Left cardiac atrium (tissue), 4 donors: ENCODE results near the gene ADGRB2. TPM values are rescaled to one million over a fixed set of nuclear protein-coding genes. Genes with fewer than 3 reads are reported as not detected.

ENCODE experiments used
- ATAC-seq, 2 donors: fragments of 200-7000 bp; cut with Tn5 transposase; one replicate each; pipeline ENCODE4 v1.9.1; 2020; ENCODE audit warnings: mild to moderate bottlenecking in 2 of 2, moderate library complexity in 2 of 2
- DNase-seq: peaks from one replicate; pipeline ENCODE4 v3.0.0-alpha.2; 2020
- intact Hi-C, 2 donors: fragments of 100-400 bp; cut with DNase I; formaldehyde crosslinking; loops; one replicate each; pipeline versions ENCODE4 v1.14.1 to v1.15.1; 2022 to 2023
- total RNA-seq, 2 donors: library from RNA; stranded (reverse); fragmentation: NEBNext Ultra II Directional; extraction: Animal tissue kit (Norgen Biotek cat#: 25700); gene quantifications; one replicate each; pipeline ENCODE4 v1.2.1, GENCODE V29; 2021
- donor health status: DM: no; HTN: yes; CAD: no.
- donor health status: DM: no; HTN: yes; CAD: no; lungs with severe emphysema.
- donor health status: DM: yes; HTN: yes; CAD: no.
- donor health status: Dilated cardiomyopathy.

The ADGRB2 gene
- total RNA-seq, 2 donors from 2014 or later: 14.0 to 18.7 TPM

- intact Hi-C loops: no loop called here
- DNase-seq: no peak
- peak in 1 of 2 donors; percentile 16 for ATAC-seq
These were observed 8.6 kb upstream of the ADGRB2 start for GRCh38 chr1:31772669-31773248.

- intact Hi-C loops: no loop called here
- DNase-seq: no peak
- peak; percentile 15 to 27 for ATAC-seq
These were observed 7.9 kb upstream of the ADGRB2 start for GRCh38 chr1:31771891-31772668.

- ATAC-seq (peak; percentile 58 to 77), DNase-seq (no peak)
- intact Hi-C loops: no loop called here
These were observed 5.7 kb upstream of the ADGRB2 start for GRCh38 chr1:31769720-31770390.

DNA sequence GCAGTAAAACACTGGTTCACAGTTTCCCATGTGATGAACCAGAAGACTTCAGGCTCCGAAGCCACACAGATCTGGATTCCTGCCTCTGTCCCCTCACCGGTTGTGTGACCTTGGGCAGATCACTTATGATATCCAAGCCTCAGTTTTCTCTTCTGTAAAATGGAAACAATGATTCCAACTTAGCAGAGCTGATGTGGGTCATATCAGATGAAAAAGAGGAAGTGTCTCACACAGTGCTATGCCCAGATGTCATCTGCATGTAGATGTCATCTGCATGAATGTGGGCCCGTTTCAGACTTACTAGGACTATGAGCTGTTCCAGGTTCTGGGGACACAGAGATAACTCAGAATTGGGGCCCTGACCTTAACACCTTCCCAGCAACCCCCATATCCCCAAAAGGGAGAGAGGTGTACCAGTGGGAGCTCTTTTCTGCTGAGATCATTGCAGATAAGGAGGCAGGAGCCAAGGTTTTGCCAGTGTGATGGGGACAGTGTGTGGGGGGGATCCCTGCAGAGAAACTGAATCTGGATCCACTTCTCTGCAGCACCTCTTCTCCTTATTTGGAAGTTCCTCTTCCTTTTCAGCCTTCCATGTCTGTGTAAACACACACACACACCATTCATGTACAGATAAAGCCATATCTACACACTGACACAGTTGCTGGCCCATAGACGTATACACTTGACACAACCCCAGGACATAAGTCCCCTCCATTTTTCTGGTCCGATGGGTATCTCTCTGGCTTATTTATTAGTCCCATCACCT is 5.0 kb upstream of the ADGRB2 start:
- intact Hi-C loops: no loop called here
- ATAC-seq (no peak), DNase-seq (no peak)

- intact Hi-C loops: no loop called here
- DNase-seq (no peak), ATAC-seq (no peak)
These were observed 4.3 kb upstream of the ADGRB2 start for GRCh38 chr1:31768407-31768907.

DNA sequence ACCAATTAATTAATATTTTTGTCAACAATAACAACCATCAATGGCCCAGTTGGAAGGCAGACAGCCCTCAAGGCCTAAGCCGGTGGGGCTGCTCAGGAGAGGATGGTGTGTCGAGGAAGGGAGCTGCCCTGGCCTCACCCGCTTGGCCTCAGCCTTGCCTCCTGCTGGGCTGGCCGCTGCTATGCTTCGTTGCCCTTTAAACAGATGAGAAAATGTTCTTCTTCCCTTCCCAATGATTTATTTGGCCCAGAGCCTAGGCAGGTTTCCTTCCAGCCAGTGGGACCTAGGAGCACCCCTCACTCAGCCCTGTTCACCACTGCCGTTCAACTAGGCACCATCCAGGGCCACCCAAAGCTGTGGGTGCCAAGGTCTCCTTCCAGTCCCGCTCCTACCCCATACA is 3.1 kb upstream of the ADGRB2 start:
- ATAC-seq (no peak), DNase-seq (no peak)
- intact Hi-C loops: no loop called here

DNA sequence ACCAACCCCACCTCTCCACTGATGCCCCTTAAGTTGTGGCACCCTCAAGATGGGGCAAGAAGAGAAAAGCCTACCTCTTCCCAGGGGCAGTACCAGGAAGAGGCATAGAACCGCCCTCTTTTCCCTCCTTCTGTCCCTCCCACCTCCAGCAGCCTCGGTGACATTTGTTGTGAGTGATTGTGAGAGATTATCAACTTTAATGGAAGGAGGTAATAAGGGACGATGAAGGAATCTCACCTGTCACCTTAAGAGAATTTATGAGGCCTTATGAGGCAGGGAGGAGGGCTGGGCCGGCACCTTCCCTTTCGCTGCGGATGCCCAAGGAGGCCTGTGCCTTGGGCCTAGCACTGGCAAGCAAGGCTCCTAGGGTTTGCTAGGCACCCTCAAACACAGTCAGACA is 1.4 kb upstream of the ADGRB2 start:
- intact Hi-C loops: no loop called here
- DNase-seq: no peak
- no peak for ATAC-seq

DNA sequence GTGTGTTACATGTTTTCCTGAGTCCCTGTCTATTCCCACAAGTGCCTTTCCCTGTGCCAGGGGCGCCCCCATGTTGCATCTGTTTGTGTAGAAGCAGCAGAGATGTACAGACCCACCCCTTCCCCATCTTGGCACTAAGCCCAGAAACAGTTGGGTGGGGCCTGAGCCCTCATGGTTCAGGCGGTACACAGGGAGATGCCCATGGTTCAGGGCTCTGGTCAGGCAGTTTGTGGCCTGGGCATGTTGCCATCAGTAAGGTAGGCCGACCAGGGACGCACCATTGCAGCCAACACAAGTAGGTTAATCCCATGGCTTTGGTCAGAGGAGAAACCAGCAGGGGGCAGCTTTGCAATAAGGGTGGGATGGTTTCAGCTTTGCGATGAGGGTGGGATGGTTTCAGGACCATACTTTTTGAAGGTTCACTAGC is 914 bp upstream of the ADGRB2 start:
- ATAC-seq (no peak), DNase-seq (no peak)
- intact Hi-C loops: no loop called here

- DNase-seq (no peak), ATAC-seq (no peak)
- intact Hi-C loops: no loop called here
These were observed 349 bp downstream of the ADGRB2 start for GRCh38 chr1:31763671-31764311.

DNA sequence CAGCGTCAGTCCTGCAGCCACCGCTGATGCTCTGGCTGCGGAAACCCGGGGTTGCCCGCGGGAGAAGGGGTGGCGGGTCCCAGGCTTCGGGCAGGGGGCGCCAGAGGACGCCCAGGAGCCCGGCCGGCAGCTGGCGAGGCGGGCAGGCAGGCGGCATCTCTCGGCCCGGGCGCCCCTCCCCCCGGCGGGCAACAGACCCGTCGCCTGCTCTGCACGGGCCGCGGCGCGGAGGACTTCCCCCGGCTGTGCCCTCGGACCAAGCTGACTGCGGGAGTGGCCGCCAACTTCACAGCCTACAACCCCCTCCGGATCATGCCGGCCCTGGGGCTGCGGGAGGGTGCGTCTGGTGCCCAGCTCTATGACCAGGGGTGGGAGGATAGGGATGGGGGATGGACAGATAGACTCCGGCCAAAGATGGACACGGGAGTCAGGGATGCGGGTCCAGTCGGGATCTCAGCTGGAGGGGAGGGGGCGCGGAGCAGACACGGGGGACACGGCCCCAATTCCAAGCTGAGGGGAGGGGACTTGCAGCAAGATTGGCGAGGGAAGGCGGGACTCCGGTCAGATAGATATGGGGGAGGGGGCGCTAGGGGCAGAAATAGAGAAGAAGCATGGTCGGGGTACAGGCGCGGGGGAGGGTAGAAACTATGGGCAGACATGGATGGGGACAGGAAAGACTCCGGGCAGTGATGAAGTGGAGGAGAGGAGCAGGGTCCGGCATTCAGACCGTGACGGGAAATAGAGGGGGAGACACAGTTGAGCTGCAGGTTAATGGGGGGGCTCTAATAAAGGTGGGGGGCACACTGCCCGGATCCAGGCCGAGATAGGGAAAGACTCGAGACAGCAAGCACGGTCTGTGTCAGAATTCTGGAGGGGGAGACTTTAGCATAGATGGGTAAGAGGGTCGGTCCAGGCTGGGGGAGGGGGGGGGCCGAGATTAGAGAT is 1.1 kb downstream of the ADGRB2 start:
- DNase-seq (peak; percentile 68), ATAC-seq (peak; percentile 51 to 61)
- intact Hi-C loops: no loop called here

DNA sequence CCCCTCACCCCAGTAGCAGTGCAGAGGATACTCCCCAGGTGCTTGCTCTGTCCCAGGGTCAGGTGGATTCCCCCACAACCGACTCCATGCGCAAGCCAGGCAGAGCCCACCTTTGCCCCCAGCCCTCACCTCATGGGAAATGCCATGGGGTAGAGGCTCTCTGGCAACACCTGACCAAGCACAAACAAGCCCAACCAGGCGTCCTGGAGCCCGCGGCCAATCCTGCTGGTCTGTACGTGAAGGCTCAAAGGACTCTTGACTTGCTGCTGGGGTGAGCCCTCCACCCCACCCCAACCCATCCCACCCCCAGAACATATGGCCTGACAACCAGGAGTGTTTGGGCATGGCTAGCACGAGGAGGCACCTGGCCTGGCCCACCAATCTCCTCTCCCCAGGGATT is 1.8 kb downstream of the ADGRB2 start:
- no peak for DNase-seq
- no peak for ATAC-seq
- intact Hi-C loops: no loop called here

GRCh38 chr1:31761883-31762282 is 2.3 kb downstream of the ADGRB2 start:
- DNase-seq (no peak), ATAC-seq (no peak)
- intact Hi-C loops: no loop called here

GRCh38 chr1:31760471-31761470 is 3.4 kb downstream of the ADGRB2 start:
- ATAC-seq: peak; percentile 59 to 73
- intact Hi-C loops: no loop called here
- peak; percentile 69 for DNase-seq

GRCh38 chr1:31759298-31760023 is 4.7 kb downstream of the ADGRB2 start:
- intact Hi-C loops: no loop called here
- no peak for ATAC-seq

GRCh38 chr1:31758823-31759222 is 5.3 kb downstream of the ADGRB2 start:
- intact Hi-C loops: no loop called here
- DNase-seq: no peak
- no peak for ATAC-seq

More at GRCh38 chr1:31759298-31760023, 4.7 kb downstream of the ADGRB2 start:
- no peak for DNase-seq

- ATAC-seq (no peak), DNase-seq (no peak)
- intact Hi-C loops: no loop called here
These were observed 6.2 kb downstream of the ADGRB2 start for GRCh38 chr1:31757989-31758388.
